Hematopoietic multipotent progenitor cell treated with erythropoietin and hydrocortisone succinate and interleukin-3 and kit ligand, for 17 days (in vitro differentiated cells): ENCODE data around the gene FEN1.

ENCODE experiments used
- DNase-seq: peaks from one replicate; pipeline ENCODE4 v3.0.0-alpha.2; 2015; ENCODE audit warnings: low spot score

Gene FEN1

GRCh38 chr11:61792310-61793082, at the start of gene FEN1, which contains the start of gene TMEM258:
Gene FEN1, plus strand, starts transcription at chr11:61792911. Its CDS starts 2,451 bp downstream, at chr11:61795362.
Gene TMEM258, minus strand, starts transcription at chr11:61792599. Its CDS starts 41 bp downstream, at chr11:61792558.
- DNase-seq: peak; percentile 88

- DNase-seq: no peak
Measured at GRCh38 chr11:61743486-61744095, 49.1 kb upstream of the FEN1 start.

DNA sequence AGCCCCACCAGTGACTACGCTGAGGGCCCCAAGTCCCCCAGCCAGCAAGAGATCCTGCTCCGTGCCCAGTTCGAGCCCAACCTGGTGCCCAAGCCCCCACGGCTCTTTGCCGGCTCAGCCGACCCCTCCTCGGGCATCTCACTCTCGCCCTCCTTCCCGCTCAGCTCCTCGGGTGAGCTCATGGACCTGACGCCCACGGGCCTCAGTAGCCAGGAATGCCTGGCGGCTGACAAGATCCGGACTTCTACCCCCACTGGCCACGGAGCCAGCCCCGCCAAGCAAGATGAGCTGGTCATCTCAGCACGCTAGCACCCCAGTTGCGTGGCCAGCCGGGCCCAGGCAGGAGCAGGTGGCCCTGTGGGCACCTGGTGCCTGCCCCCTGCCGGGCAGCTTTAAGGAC, 48.5 kb upstream of the FEN1 start:
- DNase-seq: no peak

DNA sequence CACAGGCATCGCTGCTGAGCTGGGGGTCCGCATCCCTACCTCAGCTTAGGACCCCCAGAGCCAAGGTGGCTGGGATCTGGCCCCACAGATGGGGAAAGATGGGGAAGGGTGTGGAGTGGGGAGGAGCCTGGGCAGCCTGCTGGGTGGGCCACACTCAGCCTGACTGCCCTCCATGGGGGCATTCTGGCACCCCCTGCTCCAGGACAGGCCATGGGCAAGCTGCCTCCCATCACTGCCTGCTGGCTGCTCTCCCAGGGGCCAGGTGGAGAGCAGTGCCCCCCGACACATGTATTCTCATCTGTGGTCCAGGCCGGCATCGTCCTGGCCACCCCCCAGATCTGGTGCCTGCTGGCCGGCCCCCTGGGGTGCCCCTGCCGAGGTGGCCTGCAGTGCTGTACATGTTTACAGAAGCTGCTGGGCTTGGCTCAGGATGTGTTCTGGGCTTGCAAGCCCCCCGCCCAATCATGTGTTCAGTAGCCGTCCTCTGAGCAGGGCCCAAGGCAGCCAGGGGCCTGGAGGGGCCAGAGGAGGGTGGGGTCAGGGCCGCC, 48.0 kb upstream of the FEN1 start:
- DNase-seq: no peak

- no peak for DNase-seq
Measured at GRCh38 chr11:61745781-61746441, 46.8 kb upstream of the FEN1 start.

DNA sequence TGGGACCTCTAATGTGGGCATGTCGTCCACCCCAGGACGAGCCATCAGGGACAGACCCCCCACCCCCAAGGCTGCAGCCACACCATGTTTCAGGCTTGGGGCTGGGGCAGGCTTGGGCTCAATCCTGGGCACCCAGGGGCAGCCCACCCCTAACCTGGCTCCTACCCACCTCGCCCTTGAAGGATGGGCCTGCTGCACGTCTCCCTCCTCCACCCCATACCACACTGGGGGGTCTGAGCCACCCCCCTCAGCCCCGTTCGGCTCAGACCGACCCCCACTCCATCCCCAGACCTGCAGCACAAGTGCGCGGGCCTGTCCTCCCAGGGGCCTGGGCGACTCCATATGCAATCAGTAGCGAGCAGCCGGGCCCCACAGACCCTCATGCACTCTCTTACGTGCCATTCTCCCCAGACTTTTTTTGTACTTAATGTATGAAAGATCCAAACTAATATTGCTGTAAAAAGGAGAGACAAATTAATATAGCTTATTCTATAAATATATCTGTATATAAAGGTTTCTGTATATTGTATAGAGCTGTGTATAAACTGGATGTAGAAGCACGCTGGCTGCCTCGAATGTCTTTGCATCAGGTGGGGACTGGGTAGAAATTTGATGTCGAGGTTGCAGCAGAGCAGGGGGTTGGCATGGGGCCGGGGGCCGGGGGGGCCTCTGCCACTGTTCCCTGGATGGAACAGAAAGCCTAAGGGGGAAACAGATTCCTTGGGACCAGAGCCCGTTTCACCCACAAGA, 46.1 kb upstream of the FEN1 start:
- no peak for DNase-seq

GRCh38 chr11:61747192-61747966, 45.3 kb upstream of the FEN1 start:
- peak; percentile 64 for DNase-seq

DNA sequence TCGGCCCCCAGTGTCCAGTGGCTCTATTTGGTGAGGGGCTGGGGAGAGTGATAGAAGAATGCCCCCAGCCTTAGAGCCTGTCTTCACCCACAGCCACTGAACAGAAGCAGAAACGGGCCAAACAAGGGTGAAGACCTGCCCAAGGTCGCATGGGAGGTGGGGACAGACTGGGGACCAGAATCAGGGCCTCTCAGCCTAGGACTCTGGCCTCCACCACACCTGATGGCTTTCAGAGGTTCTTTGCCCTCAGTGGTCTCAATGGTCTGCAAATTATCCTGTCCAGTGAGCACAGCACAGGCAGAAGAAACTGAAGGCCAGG, 44.8 kb upstream of the FEN1 start:
- no peak for DNase-seq

- DNase-seq: no peak
Measured at GRCh38 chr11:61749591-61750217, 43.0 kb upstream of the FEN1 start.

DNA sequence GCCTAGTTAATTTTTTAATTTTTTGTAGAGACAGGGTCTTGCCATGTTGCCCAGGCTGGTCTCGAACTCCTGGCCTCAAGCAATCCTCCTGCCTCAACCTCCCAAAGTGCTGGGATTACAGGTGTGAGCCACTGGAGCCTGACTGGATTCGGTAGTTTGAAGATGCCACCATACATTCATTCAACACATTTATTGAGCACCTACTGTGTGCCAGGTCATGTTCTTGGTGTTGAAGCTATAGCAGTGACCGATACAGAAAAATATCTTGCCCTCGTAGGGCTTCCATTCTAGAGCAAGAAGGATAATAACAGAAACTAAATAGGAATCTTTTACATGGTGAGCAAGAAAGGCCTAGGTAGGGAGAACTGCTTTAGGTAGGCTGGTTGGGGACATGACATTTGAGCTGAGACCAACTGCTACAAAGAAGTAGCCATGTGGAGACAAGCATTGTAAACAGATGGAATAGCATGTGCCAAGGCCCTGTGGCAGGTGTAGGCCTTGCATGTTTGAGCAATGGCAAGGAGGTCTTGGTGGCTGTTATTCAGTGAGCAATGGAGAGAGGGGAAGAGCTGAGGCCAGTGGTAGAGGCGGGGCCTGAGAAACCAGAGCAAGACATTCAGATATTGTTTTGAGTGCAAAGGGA, 42.0 kb upstream of the FEN1 start:
- DNase-seq: no peak

GRCh38 chr11:61751384-61751783, 41.3 kb upstream of the FEN1 start:
- no peak for DNase-seq

GRCh38 chr11:61752117-61752924, 40.4 kb upstream of the FEN1 start, which contains the start of gene MYRF:
Gene MYRF, plus strand, starts transcription at chr11:61752636. Its CDS starts 109 bp downstream, at chr11:61752745.
- DNase-seq: peak; percentile 24

GRCh38 chr11:61752925-61753521, 39.7 kb upstream of the FEN1 start:
- DNase-seq: no peak

- no peak for DNase-seq
Measured at GRCh38 chr11:61753672-61754071, 39.0 kb upstream of the FEN1 start.

GRCh38 chr11:61754534-61755482, 37.9 kb upstream of the FEN1 start:
- DNase-seq: no peak

DNA sequence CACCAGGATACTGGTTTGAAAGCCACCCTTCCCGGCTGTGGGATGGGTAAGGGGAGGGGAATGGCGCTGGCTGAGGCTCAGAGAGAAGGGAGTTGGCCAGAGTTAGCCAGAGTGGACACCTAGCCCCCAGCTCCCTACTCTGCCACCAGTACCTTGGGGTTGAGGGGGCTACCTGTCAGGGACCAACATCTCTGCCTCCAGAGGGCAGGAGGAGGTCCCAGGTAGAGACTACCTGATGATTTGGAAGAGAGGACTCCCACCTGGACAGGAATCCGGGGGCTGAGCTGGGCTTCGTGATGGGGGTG, 36.6 kb upstream of the FEN1 start:
- DNase-seq: no peak

- peak; percentile 52 for DNase-seq
Measured at GRCh38 chr11:61756452-61757212, 36.1 kb upstream of the FEN1 start.
